A673 (cell line): ENCODE results near the gene ZNF273.

ENCODE experiments used
- EZH2 ChIP-seq: fragments of 200-600 bp; sonication (generic); IDR thresholded peaks from 2 replicates; pipeline ENCODE4 v1.6.1; 2017; ENCODE audit warnings: borderline replicate concordance, low read depth, mild to moderate bottlenecking, mixed read lengths, antibody characterized with exemption, low read length; ENCODE audit not compliant: poor library complexity, severe bottlenecking
- TF ChIP-seq, protein P1 (sequence below): fragments of 300-800, 200-600 bp; sonication (generic); conservative IDR thresholded peaks from 2 replicates; pipeline ENCODE4 v1.5.1; 2017; ENCODE audit warnings: low read depth, mild to moderate bottlenecking, antibody characterized with exemption, low read length, moderate library complexity, mixed read lengths

DNA sequence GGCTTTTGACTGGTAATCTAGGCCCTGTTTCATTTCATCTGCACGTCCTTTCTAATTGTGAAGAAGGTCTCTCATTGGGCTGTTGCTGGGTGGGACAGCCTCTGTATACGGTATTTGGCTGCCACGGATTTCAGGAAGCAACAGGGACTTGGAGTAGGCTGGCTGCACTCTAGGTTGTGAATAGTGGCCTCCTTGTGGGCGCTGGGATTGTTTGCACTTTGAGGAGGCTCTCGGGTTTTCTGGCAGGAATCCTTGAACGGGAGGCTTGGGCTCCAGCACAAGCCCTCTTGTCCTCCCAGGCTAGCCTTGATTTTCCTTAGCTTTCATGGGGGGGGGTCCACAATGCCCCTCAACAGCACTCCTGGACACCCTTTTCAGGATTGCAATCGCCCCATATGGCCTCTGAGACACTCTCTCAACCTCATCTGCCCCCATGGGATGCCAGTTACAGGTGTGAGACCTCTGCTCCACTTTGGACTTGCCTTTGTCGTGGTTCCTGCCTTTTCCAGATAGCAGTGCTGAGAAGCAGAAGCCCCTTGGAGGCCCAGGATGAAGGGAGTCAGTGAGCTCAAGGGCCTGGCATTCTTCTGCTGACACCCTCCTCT is 33.9 kb upstream of the ZNF273 start:
- TF ChIP-seq, protein P1, sequence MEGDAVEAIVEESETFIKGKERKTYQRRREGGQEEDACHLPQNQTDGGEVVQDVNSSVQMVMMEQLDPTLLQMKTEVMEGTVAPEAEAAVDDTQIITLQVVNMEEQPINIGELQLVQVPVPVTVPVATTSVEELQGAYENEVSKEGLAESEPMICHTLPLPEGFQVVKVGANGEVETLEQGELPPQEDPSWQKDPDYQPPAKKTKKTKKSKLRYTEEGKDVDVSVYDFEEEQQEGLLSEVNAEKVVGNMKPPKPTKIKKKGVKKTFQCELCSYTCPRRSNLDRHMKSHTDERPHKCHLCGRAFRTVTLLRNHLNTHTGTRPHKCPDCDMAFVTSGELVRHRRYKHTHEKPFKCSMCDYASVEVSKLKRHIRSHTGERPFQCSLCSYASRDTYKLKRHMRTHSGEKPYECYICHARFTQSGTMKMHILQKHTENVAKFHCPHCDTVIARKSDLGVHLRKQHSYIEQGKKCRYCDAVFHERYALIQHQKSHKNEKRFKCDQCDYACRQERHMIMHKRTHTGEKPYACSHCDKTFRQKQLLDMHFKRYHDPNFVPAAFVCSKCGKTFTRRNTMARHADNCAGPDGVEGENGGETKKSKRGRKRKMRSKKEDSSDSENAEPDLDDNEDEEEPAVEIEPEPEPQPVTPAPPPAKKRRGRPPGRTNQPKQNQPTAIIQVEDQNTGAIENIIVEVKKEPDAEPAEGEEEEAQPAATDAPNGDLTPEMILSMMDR, result no peak
- no peak for TF ChIP-seq EZH2
